ENCODE data around the gene CCDC73.

DNA sequence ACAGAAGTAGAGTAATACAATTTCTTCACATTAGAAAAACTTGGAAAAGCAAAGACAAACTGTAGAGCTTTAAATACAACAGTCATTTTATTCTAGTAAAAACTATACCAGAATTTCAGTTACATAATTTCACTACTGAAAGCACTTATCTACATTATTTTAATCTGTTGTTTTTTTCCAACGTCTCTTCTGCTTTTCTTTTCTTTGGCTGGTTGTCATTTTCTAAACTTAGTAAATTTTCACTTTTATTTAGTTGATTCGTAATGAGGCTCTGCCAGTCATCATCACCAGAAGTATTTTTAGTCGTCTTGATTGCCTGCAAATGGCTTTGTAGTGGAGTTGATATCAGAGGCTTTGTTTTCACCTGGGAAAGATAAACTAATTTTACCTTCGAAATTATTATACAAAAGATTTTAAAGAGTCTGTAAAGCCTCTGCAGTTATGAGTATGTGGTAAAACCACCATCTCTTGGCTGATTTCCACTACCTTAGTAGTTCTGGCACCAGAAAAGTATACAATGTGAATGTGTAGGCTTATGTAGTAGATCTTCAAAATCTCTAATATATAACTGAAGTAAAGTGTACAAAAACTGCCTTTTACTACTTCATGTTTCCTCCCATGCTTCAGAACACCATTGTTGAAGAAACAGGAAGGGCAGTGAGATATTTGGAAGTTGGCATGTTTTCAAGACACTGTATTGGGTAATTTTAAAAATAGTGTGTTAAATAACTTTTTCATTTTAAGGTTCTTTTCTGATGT is 191.6 kb downstream of the CCDC73 start:
- TF ChIP-seq SMC3 (IDR thresholded peaks at IDR 0.05; ENCODE audit: low read depth, low read length) = no peak
- TF ChIP-seq MXI1 (IDR thresholded peaks at IDR 0.05; ENCODE audit: borderline replicate concordance, low read depth, low read length) = no peak
- TF ChIP-seq, protein P1, sequence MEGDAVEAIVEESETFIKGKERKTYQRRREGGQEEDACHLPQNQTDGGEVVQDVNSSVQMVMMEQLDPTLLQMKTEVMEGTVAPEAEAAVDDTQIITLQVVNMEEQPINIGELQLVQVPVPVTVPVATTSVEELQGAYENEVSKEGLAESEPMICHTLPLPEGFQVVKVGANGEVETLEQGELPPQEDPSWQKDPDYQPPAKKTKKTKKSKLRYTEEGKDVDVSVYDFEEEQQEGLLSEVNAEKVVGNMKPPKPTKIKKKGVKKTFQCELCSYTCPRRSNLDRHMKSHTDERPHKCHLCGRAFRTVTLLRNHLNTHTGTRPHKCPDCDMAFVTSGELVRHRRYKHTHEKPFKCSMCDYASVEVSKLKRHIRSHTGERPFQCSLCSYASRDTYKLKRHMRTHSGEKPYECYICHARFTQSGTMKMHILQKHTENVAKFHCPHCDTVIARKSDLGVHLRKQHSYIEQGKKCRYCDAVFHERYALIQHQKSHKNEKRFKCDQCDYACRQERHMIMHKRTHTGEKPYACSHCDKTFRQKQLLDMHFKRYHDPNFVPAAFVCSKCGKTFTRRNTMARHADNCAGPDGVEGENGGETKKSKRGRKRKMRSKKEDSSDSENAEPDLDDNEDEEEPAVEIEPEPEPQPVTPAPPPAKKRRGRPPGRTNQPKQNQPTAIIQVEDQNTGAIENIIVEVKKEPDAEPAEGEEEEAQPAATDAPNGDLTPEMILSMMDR (conservative IDR thresholded peaks at IDR 0.05; ENCODE audit: low read depth, low read length) = no peak
- TF ChIP-seq MAZ (IDR thresholded peaks at IDR 0.05; ENCODE audit: borderline replicate concordance, low read depth, low read length) = no peak
- TF ChIP-seq, protein P2, sequence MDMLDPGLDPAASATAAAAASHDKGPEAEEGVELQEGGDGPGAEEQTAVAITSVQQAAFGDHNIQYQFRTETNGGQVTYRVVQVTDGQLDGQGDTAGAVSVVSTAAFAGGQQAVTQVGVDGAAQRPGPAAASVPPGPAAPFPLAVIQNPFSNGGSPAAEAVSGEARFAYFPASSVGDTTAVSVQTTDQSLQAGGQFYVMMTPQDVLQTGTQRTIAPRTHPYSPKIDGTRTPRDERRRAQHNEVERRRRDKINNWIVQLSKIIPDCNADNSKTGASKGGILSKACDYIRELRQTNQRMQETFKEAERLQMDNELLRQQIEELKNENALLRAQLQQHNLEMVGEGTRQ (IDR thresholded peaks at IDR 0.05; ENCODE audit: low read depth, low read length) = no peak
